Esophagus muscularis mucosa (tissue), 4 donors: ENCODE data around the gene KHDRBS2. TPM values are rescaled to one million over a fixed set of nuclear protein-coding genes. Genes with fewer than 3 reads are reported as not detected.

ENCODE experiments used
- DNase-seq: peaks from one replicate; pipeline ENCODE4 v3.0.0-alpha.2; 2017; ENCODE audit errors: extremely low spot score
- H3K27ac ChIP-seq, 4 donors: fragments of 200-600 bp; sonication (generic); replicated peaks in 1 of 4; 1 replicate in 3 of 4; 2 replicates in 1 of 4; pipeline ENCODE4 v1.5.1; 2016 to 2019; ENCODE audit warnings: mild to moderate bottlenecking in 1 of 4
- H3K27me3 ChIP-seq, 4 donors: fragments of 200-600 bp; sonication (generic); one replicate each; pipeline versions ENCODE4 v1.5.1 to v1.6.0; 2016 to 2019
- H3K36me3 ChIP-seq, 4 donors: fragments of 200-600 bp; sonication (generic); one replicate each; pipeline ENCODE4 v1.5.1; 2016 to 2019
- H3K4me1 ChIP-seq, 4 donors: fragments of 200-600 bp; sonication (generic); one replicate each; pipeline ENCODE4 v1.5.1; 2016 to 2019
- H3K4me3 ChIP-seq, 4 donors: fragments of 200-600 bp; sonication (generic); 1 replicate in 2 of 4; 2 replicates in 2 of 4; pipeline ENCODE4 v1.5.1; 2016 to 2019; ENCODE audit warnings: mild to moderate bottlenecking in 4 of 4, moderate library complexity in 1 of 4
- H3K9me3 ChIP-seq, 4 donors: fragments of 200-600 bp; sonication (generic); 1 replicate in 3 of 4; 2 replicates in 1 of 4; pipeline ENCODE4 v1.5.1; 2016 to 2019
- CTCF ChIP-seq, 3 experiments: fragments of 200-600 bp in 2 of 3; fragments of 450-650 bp in 1 of 3; sonication (generic) in 2 of 3; IDR thresholded peaks; one replicate each; pipeline ENCODE4 v1.5.1; 2017 to 2019; ENCODE audit warnings: antibody characterized with exemption in 3 of 3, mild to moderate bottlenecking in 2 of 3, moderate library complexity in 1 of 3
- EP300 ChIP-seq: sonication (generic); formaldehyde crosslinking; IDR thresholded peaks from one replicate; pipeline ENCODE4 v1.6.1; 2017; ENCODE audit warnings: antibody characterized with exemption
- POLR2A ChIP-seq: fragments of 450-650 bp; IDR thresholded peaks from one replicate; pipeline ENCODE4 v1.6.1; 2017; ENCODE audit warnings: antibody characterized with exemption, moderate library complexity, mild to moderate bottlenecking, low read depth
- POLR2AphosphoS5 ChIP-seq, 2 donors: sonication (generic); formaldehyde crosslinking; IDR thresholded peaks; one replicate each; pipeline ENCODE4 v1.6.1; 2017; ENCODE audit warnings: antibody characterized with exemption in 2 of 2
- WGBS: methylation state at CpG from one replicate; pipeline ENCODE4 v1.1.5; 2018; 5-methylcytosine and 5-hydroxymethylcytosine counted together
- intact Hi-C: fragments of 100-400 bp; cut with DNase I; formaldehyde crosslinking; loops from one replicate; pipeline ENCODE4 v1.15.1; 2023
- total RNA-seq, 4 donors: library from RNA; depleted of rRNA; stranded (reverse); fragments of >200 nt; gene quantifications; one replicate each; pipeline versions ENCODE4 v1.1.0 to v1.2.1, GENCODE V29; 2016

The KHDRBS2 gene
- total RNA-seq, 4 donors from 2014 or later = 0.17 to 1.7 (median 0.32) TPM; not detected in 1

GRCh38 chr6:61755739-61756138 is 530.3 kb downstream of the KHDRBS2 start:
- Histone ChIP-seq H3K27ac (no peak overlapping the region), H3K4me1 (no peaks in the 10 kb centered on the region), H3K36me3 (no peaks in the 10 kb centered on the region), H3K9me3 (peaks cover 0 to 3% (median 0%) of the 10 kb centered on the region in 4 donors), H3K4me3 (no peak overlapping the region), H3K27me3 (no peaks in the 10 kb centered on the region)
- WGBS = 75% methylated on average over 1 of the region's 1 CpG
- no peak for TF ChIP-seq EP300
- no peak for TF ChIP-seq POLR2AphosphoS5 (IDR thresholded peaks at IDR 0.05)
- TF ChIP-seq CTCF (IDR thresholded peaks at IDR 0.05) = no peak
- TF ChIP-seq POLR2A = no peak
- intact Hi-C loops = no loop called here
- no peak for DNase-seq

DNA sequence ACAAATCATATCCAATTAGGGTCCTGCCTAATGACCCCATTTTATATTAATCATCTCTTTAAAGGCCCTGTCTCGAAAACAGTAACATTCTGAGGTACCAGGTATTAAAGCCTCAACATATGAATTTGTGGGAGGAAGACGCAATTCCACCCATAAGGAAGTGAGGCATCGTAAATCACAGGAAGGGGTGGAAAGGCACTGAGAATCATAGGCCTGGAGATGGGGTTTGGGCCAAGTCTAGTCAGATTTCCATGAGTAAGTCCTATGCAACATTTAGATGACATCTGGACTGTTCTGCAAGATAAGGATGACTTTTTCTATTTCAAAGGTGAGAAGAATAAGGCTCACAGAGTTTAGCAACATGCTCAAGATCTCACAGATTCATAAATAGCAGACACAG is 534.0 kb downstream of the KHDRBS2 start:
- 81% methylated on average over 3 of the region's 3 CpGs for WGBS
- TF ChIP-seq POLR2A (no peak), EP300 (no peak), POLR2AphosphoS5 (IDR thresholded peaks at IDR 0.05) (no peak), CTCF (IDR thresholded peaks at IDR 0.05) (no peak)
- intact Hi-C loops = no loop called here

GRCh38 chr6:61745994-61746393 is 540.0 kb downstream of the KHDRBS2 start:
- 82% methylated on average over 5 of the region's 5 CpGs for WGBS
- TF ChIP-seq POLR2A (no peak), POLR2AphosphoS5 (IDR thresholded peaks at IDR 0.05) (no peak), CTCF (IDR thresholded peaks at IDR 0.05) (no peak), EP300 (no peak)

More for the DNA sequence above, 534.0 kb downstream of the KHDRBS2 start:
- no peak overlapping the region for H3K27ac ChIP-seq
- no peak for DNase-seq
- H3K4me3 ChIP-seq = no peak overlapping the region
- peaks cover 0 to 3% (median 0%) of the 10 kb centered on the region in 4 donors for H3K9me3 ChIP-seq
- H3K4me1 ChIP-seq = no peaks in the 10 kb centered on the region
- H3K36me3 ChIP-seq = no peaks in the 10 kb centered on the region
- H3K27me3 ChIP-seq = no peaks in the 10 kb centered on the region

DNA sequence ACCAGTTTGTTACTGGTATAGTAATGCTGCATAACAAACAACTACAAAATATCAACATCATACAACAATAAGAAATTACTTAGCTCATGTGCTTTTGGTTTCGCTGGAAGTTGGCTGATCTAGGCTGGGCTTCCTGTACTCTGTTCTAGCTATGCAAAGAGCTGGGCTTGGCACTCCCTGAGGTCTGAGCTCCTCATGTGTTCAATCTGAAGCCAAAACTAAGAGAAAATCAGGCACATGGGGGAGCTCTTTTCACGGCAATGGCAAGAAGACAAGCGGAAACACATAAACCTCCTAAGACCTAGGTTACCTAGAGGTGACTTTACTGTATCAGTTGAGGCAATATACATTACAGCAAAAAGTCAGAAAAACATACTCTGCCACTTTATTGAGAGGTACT is 574.2 kb downstream of the KHDRBS2 start:
- TF ChIP-seq POLR2A (no peak), CTCF (IDR thresholded peaks at IDR 0.05) (no peak), POLR2AphosphoS5 (IDR thresholded peaks at IDR 0.05) (no peak), EP300 (no peak)
- Histone ChIP-seq H3K4me1 (no peaks in the 10 kb centered on the region), H3K36me3 (no peaks in the 10 kb centered on the region), H3K9me3 (peaks cover 0 to 7% (median 0%) of the 10 kb centered on the region in 4 donors), H3K27me3 (no peaks in the 10 kb centered on the region), H3K4me3 (no peak overlapping the region), H3K27ac (no peak overlapping the region)
- WGBS = 81% methylated on average over 3 of the region's 3 CpGs
- DNase-seq = no peak
- intact Hi-C loops = no loop called here

More at GRCh38 chr6:61745994-61746393, 540.0 kb downstream of the KHDRBS2 start:
- Histone ChIP-seq H3K4me1 (no peaks in the 10 kb centered on the region), H3K27ac (no peak overlapping the region), H3K27me3 (no peaks in the 10 kb centered on the region), H3K36me3 (no peaks in the 10 kb centered on the region), H3K9me3 (no peaks in the 10 kb centered on the region), H3K4me3 (no peak overlapping the region)
- no peak for DNase-seq
- intact Hi-C loops = no loop called here

- TF ChIP-seq POLR2AphosphoS5 (IDR thresholded peaks at IDR 0.05) = no peak
- no peak overlapping the region for H3K4me3 ChIP-seq
- DNase-seq = no peak
- intact Hi-C loops = no loop called here
- H3K4me1 ChIP-seq = no peaks in the 10 kb centered on the region
- H3K36me3 ChIP-seq = no peaks in the 10 kb centered on the region
- WGBS = 81% methylated on average over 2 of the region's 2 CpGs
- no peaks in the 10 kb centered on the region for H3K27me3 ChIP-seq
- H3K9me3 ChIP-seq = no peaks in the 10 kb centered on the region
- no peak overlapping the region for H3K27ac ChIP-seq
These were observed 597.9 kb downstream of the KHDRBS2 start for GRCh38 chr6:61688165-61688564.
